ENCODE measurements around the gene NAV2. TPM values are rescaled to one million over a fixed set of nuclear protein-coding genes. Genes with fewer than 3 reads are reported as not detected.

The NAV2 gene
- polyA plus RNA-seq, 3 donors = not detected

GRCh38 chr11:19704213-19704612, 8.4 kb upstream of the NAV2 start:
- H3K4me3 ChIP-seq (replicated peaks in 1 of 3; ENCODE audit: low read depth in 2 of 3, low read length in 3 of 3) = no peak overlapping the region
- H3K79me2 ChIP-seq (ENCODE audit: insufficient read depth, low read length) = no peaks in the 10 kb centered on the region
- no peaks in the 10 kb centered on the region for H3K4me1 ChIP-seq (ENCODE audit: control insufficient read depth in 1 of 2, insufficient read depth in 2 of 2, low read length in 2 of 2)
- no peaks in the 10 kb centered on the region for H3K9me3 ChIP-seq (replicated peaks in 1 of 2; ENCODE audit: control insufficient read depth in 1 of 2, insufficient read depth in 1 of 2, low read length in 2 of 2)
- H3K4me2 ChIP-seq (replicated peaks; ENCODE audit: extremely low read depth, low read length, poor library complexity, severe bottlenecking) = no peak overlapping the region
- H3K27ac ChIP-seq (ENCODE audit: low read depth in 1 of 2, low read length in 2 of 2) = no peak overlapping the region
- Mint-ChIP-seq H3K36me3 (no peaks in the 10 kb centered on the region), H3K27me3 (ENCODE audit: low read depth in 3 of 3) (peaks cover 3 to 13% (median 6%) of the 10 kb centered on the region in 3 donors), H3K4me3 (no peak overlapping the region), H3K9me3 (peaks cover 0 to 3% (median 0%) of the 10 kb centered on the region in 7 donors), H3K27ac (no peak overlapping the region), H3K4me1 (peaks cover 4% of the 10 kb centered on the region)
- no CpG with 5 or more reads among the region's 1 CpG for WGBS (ENCODE audit: insufficient coverage)
- intact Hi-C loops (cut with micrococcal nuclease) = no loop called here
- no peaks in the 10 kb centered on the region for H4K20me1 ChIP-seq (ENCODE audit: insufficient read depth, low read length)
- no peaks in the 10 kb centered on the region for H3K36me3 ChIP-seq (replicated peaks in 1 of 2; ENCODE audit: control insufficient read depth in 1 of 2, insufficient read depth in 2 of 2, low read length in 2 of 2)
- TF ChIP-seq, protein P1, sequence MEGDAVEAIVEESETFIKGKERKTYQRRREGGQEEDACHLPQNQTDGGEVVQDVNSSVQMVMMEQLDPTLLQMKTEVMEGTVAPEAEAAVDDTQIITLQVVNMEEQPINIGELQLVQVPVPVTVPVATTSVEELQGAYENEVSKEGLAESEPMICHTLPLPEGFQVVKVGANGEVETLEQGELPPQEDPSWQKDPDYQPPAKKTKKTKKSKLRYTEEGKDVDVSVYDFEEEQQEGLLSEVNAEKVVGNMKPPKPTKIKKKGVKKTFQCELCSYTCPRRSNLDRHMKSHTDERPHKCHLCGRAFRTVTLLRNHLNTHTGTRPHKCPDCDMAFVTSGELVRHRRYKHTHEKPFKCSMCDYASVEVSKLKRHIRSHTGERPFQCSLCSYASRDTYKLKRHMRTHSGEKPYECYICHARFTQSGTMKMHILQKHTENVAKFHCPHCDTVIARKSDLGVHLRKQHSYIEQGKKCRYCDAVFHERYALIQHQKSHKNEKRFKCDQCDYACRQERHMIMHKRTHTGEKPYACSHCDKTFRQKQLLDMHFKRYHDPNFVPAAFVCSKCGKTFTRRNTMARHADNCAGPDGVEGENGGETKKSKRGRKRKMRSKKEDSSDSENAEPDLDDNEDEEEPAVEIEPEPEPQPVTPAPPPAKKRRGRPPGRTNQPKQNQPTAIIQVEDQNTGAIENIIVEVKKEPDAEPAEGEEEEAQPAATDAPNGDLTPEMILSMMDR (IDR thresholded peaks at IDR 0.05) = no peak
- no peak overlapping the region for H3K9ac ChIP-seq (ENCODE audit: insufficient read depth, low read length, poor library complexity, severe bottlenecking)
- H3K27me3 ChIP-seq (ENCODE audit: control insufficient read depth in 2 of 2, insufficient read depth in 2 of 2, low read length in 2 of 2) = no peaks in the 10 kb centered on the region
- no peak overlapping the region for H2AFZ ChIP-seq (ENCODE audit: insufficient read depth, low read depth, low read length, poor library complexity, severe bottlenecking)
- DNase-seq = no peak

GRCh38 chr11:19705936-19706335, 6.7 kb upstream of the NAV2 start:
- Histone ChIP-seq H3K9ac (ENCODE audit: insufficient read depth, low read length, poor library complexity, severe bottlenecking) (no peak overlapping the region), H3K36me3 (replicated peaks in 1 of 2; ENCODE audit: control insufficient read depth in 1 of 2, insufficient read depth in 2 of 2, low read length in 2 of 2) (no peaks in the 10 kb centered on the region), H3K4me1 (ENCODE audit: control insufficient read depth in 1 of 2, insufficient read depth in 2 of 2, low read length in 2 of 2) (no peaks in the 10 kb centered on the region), H4K20me1 (ENCODE audit: insufficient read depth, low read length) (no peaks in the 10 kb centered on the region), H2AFZ (ENCODE audit: insufficient read depth, low read depth, low read length, poor library complexity, severe bottlenecking) (no peak overlapping the region), H3K4me3 (replicated peaks in 1 of 3; ENCODE audit: low read depth in 2 of 3, low read length in 3 of 3) (no peak overlapping the region), H3K4me2 (replicated peaks; ENCODE audit: extremely low read depth, low read length, poor library complexity, severe bottlenecking) (no peak overlapping the region), H3K79me2 (ENCODE audit: insufficient read depth, low read length) (no peaks in the 10 kb centered on the region), H3K27ac (ENCODE audit: low read depth in 1 of 2, low read length in 2 of 2) (no peak overlapping the region), H3K27me3 (ENCODE audit: control insufficient read depth in 2 of 2, insufficient read depth in 2 of 2, low read length in 2 of 2) (no peaks in the 10 kb centered on the region), H3K9me3 (replicated peaks in 1 of 2; ENCODE audit: control insufficient read depth in 1 of 2, insufficient read depth in 1 of 2, low read length in 2 of 2) (no peaks in the 10 kb centered on the region)
- Mint-ChIP-seq H3K9me3 (peaks cover 0 to 3% (median 0%) of the 10 kb centered on the region in 7 donors), H3K36me3 (no peaks in the 10 kb centered on the region), H3K27ac (no peak overlapping the region), H3K27me3 (ENCODE audit: low read depth in 3 of 3) (peaks cover 6 to 15% (median 6%) of the 10 kb centered on the region in 3 donors), H3K4me1 (peaks cover 4% of the 10 kb centered on the region), H3K4me3 (no peak overlapping the region)
- DNase-seq = no peak
- intact Hi-C loops (cut with micrococcal nuclease) = no loop called here
- no CpG with 5 or more reads among the region's 1 CpG for WGBS (ENCODE audit: insufficient coverage)
- TF ChIP-seq, protein P1 (IDR thresholded peaks at IDR 0.05) = no peak

Data from CD14-positive monocyte (primary cell).